Measurements from ENCODE around the gene SYT9. TPM values are rescaled to one million over a fixed set of nuclear protein-coding genes. Genes with fewer than 3 reads are reported as not detected.

The SYT9 gene
- total RNA-seq, 1 experiment from 2014 or later, result not detected

DNA sequence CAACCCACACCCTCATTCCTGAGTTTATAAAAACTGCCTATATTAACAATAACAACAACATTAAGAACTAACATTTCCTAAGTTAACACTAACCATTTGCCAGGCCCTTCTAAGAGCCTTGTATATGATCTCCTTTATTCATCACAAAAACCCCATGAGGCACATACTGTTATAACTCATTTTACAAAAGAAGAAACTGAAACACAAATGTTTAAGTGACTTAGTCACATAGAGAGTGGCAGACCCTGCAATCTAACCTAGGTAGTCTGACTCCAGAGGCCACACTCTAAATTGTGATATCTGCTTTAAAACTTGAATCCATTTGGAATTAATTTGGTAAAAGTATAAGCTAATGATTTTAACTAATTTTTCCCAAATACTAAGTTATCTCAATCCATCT is 116.1 kb downstream of the SYT9 start:
- CTCF ChIA-PET, result no interaction called here
- Mint-ChIP-seq H3K27ac (ENCODE audit: unreplicated experiment) (no peak overlapping the region), H3K4me3 (ENCODE audit: low read depth, unreplicated experiment) (no peak overlapping the region), H3K4me1 (ENCODE audit: low read depth, unreplicated experiment) (no peaks in the 10 kb centered on the region), H3K27me3 (ENCODE audit: unreplicated experiment) (no peaks in the 10 kb centered on the region), H3K36me3 (ENCODE audit: insufficient read depth, unreplicated experiment) (no peaks in the 10 kb centered on the region), H3K9me3 (ENCODE audit: low read depth, unreplicated experiment) (no peaks in the 10 kb centered on the region)
- intact Hi-C loops (cut with micrococcal nuclease; ENCODE audit: unreplicated experiment), result no loop called here
- DNase-seq, result no peak
- no TSS peak for BruUV-seq (replicated peaks)
- TF ChIP-seq, protein P1, sequence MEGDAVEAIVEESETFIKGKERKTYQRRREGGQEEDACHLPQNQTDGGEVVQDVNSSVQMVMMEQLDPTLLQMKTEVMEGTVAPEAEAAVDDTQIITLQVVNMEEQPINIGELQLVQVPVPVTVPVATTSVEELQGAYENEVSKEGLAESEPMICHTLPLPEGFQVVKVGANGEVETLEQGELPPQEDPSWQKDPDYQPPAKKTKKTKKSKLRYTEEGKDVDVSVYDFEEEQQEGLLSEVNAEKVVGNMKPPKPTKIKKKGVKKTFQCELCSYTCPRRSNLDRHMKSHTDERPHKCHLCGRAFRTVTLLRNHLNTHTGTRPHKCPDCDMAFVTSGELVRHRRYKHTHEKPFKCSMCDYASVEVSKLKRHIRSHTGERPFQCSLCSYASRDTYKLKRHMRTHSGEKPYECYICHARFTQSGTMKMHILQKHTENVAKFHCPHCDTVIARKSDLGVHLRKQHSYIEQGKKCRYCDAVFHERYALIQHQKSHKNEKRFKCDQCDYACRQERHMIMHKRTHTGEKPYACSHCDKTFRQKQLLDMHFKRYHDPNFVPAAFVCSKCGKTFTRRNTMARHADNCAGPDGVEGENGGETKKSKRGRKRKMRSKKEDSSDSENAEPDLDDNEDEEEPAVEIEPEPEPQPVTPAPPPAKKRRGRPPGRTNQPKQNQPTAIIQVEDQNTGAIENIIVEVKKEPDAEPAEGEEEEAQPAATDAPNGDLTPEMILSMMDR (IDR thresholded peaks at IDR 0.05; ENCODE audit: unreplicated experiment), result no peak

GRCh38 chr11:7376386-7376785 is 124.7 kb downstream of the SYT9 start:
- CTCF ChIA-PET, result no interaction called here
- BruUV-seq (replicated peaks), result no TSS peak
- intact Hi-C loops (cut with micrococcal nuclease; ENCODE audit: unreplicated experiment), result no loop called here

DNA sequence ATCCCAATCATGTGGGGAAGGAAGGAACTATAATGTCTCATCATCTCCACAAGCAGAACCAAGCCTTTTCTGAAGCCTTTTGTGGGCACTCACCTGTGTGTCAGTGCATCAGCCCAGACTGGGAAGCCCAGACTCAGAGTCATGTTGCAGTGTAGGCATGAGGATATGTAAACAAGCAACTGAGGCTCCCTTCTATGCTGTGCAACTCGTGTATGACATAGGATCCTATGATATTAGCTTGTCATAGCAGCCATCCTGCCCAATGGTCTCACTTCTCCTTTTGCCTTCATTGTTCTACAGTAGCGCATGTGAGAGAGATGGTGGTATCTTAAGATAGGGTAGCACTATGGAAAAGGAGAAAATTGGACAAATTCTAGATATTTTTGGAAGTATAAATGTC is 130.2 kb downstream of the SYT9 start:
- Mint-ChIP-seq H3K27ac (ENCODE audit: unreplicated experiment) (no peak overlapping the region), H3K27me3 (ENCODE audit: unreplicated experiment) (peaks cover 20% of the 10 kb centered on the region), H3K9me3 (ENCODE audit: low read depth, unreplicated experiment) (no peaks in the 10 kb centered on the region), H3K4me3 (ENCODE audit: low read depth, unreplicated experiment) (no peak overlapping the region), H3K4me1 (ENCODE audit: low read depth, unreplicated experiment) (no peaks in the 10 kb centered on the region), H3K36me3 (ENCODE audit: insufficient read depth, unreplicated experiment) (no peaks in the 10 kb centered on the region)
- intact Hi-C loops (cut with micrococcal nuclease; ENCODE audit: unreplicated experiment), result no loop called here
- TF ChIP-seq, protein P1 (IDR thresholded peaks at IDR 0.05; ENCODE audit: unreplicated experiment), result no peak
- BruUV-seq (replicated peaks), result no TSS peak
- CTCF ChIA-PET, result no interaction called here
- DNase-seq, result no peak

More at GRCh38 chr11:7376386-7376785, 124.7 kb downstream of the SYT9 start:
- Mint-ChIP-seq H3K27me3 (ENCODE audit: unreplicated experiment) (peaks cover 14% of the 10 kb centered on the region), H3K36me3 (ENCODE audit: insufficient read depth, unreplicated experiment) (no peaks in the 10 kb centered on the region), H3K4me1 (ENCODE audit: low read depth, unreplicated experiment) (no peaks in the 10 kb centered on the region), H3K9me3 (ENCODE audit: low read depth, unreplicated experiment) (no peaks in the 10 kb centered on the region), H3K4me3 (ENCODE audit: low read depth, unreplicated experiment) (no peak overlapping the region), H3K27ac (ENCODE audit: unreplicated experiment) (no peak overlapping the region)
- TF ChIP-seq, protein P1 (IDR thresholded peaks at IDR 0.05; ENCODE audit: unreplicated experiment), result no peak
- no peak for DNase-seq

- Mint-ChIP-seq H3K4me3 (ENCODE audit: low read depth, unreplicated experiment) (no peak overlapping the region), H3K4me1 (ENCODE audit: low read depth, unreplicated experiment) (no peaks in the 10 kb centered on the region), H3K27me3 (ENCODE audit: unreplicated experiment) (peaks cover 20% of the 10 kb centered on the region), H3K36me3 (ENCODE audit: insufficient read depth, unreplicated experiment) (no peaks in the 10 kb centered on the region), H3K9me3 (ENCODE audit: low read depth, unreplicated experiment) (no peaks in the 10 kb centered on the region), H3K27ac (ENCODE audit: unreplicated experiment) (no peak overlapping the region)
- intact Hi-C loops (cut with micrococcal nuclease; ENCODE audit: unreplicated experiment), result no loop called here
- CTCF ChIA-PET, result no interaction called here
- DNase-seq, result no peak
- TF ChIP-seq, protein P1 (IDR thresholded peaks at IDR 0.05; ENCODE audit: unreplicated experiment), result no peak
- BruUV-seq (replicated peaks), result no TSS peak
These were observed 131.7 kb downstream of the SYT9 start for GRCh38 chr11:7383406-7383805.
